Keratinocyte (primary cell): ENCODE measurements around the gene EGFL7. TPM values are rescaled to one million over a fixed set of nuclear protein-coding genes. Genes with fewer than 3 reads are reported as not detected.

ENCODE experiments used
- DNase-seq: peaks from one replicate; pipeline ENCODE4 v3.0.0-alpha.2; 2011; ENCODE audit warnings: low read depth, missing footprints, low spot score
- FAIRE-seq: peaks from 2 replicates; lab custom pipeline; 2011; peaks lifted over from hg19 to GRCh38; lab: Jason Lieb, UNC
- H2AFZ ChIP-seq: 2 replicates; pipeline ENCODE4 v1.6.0; 2012; ENCODE audit warnings: low read length, control low read depth, inconsistent platforms; ENCODE audit not compliant: control insufficient read depth
- H3K27ac ChIP-seq: 2 replicates; pipeline ENCODE4 v1.5.1; 2011; ENCODE audit warnings: low read length; ENCODE audit not compliant: control insufficient read depth, insufficient read depth
- H3K27me3 ChIP-seq: 3 replicates; pipeline ENCODE4 v1.6.0; 2011; ENCODE audit warnings: low read length; ENCODE audit not compliant: control insufficient read depth, insufficient read depth; ENCODE audit errors: extremely low read depth
- H3K36me3 ChIP-seq, 2 experiments: 2 replicates in 1 of 2; 3 replicates in 1 of 2; pipeline ENCODE4 v1.5.1; 2011; ENCODE audit warnings: low read length in 2 of 2, mild to moderate bottlenecking in 1 of 2; ENCODE audit not compliant: control insufficient read depth in 2 of 2, insufficient read depth in 2 of 2; ENCODE audit errors: extremely low read depth in 1 of 2
- H3K4me1 ChIP-seq: 3 replicates; pipeline ENCODE4 v1.5.1; 2011; ENCODE audit warnings: low read length; ENCODE audit not compliant: control insufficient read depth, insufficient read depth; ENCODE audit errors: extremely low read depth
- H3K4me2 ChIP-seq: 3 replicates; pipeline ENCODE4 v1.6.0; 2011; ENCODE audit warnings: low read depth, low read length; ENCODE audit not compliant: control insufficient read depth, insufficient read depth; ENCODE audit errors: extremely low read depth
- H3K4me3 ChIP-seq, 3 experiments: fragments of 200-600 bp in 1 of 3; sonication (generic) in 1 of 3; 2 replicates in 2 of 3; 3 replicates in 1 of 3; pipeline ENCODE4 v1.5.1; 2011 to 2016; ENCODE audit warnings: low read length in 3 of 3, mild to moderate bottlenecking in 3 of 3, control low read depth in 2 of 3, inconsistent platforms in 1 of 3, low read depth in 1 of 3, mixed read lengths in 1 of 3, mixed run types in 1 of 3, moderate library complexity in 1 of 3; ENCODE audit not compliant: control insufficient read depth in 2 of 3, insufficient read depth in 2 of 3; ENCODE audit errors: extremely low read depth in 1 of 3
- H3K79me2 ChIP-seq: 2 replicates; pipeline ENCODE4 v1.6.0; 2012; ENCODE audit warnings: low read length; ENCODE audit not compliant: control insufficient read depth, insufficient read depth
- H3K9ac ChIP-seq: 3 replicates; pipeline ENCODE4 v1.6.0; 2011; ENCODE audit warnings: low read length; ENCODE audit not compliant: control insufficient read depth, insufficient read depth; ENCODE audit errors: extremely low read depth
- H3K9me1 ChIP-seq: 3 replicates; pipeline ENCODE4 v1.6.0; 2011; ENCODE audit warnings: low read length; ENCODE audit not compliant: control insufficient read depth, insufficient read depth; ENCODE audit errors: extremely low read depth
- H3K9me3 ChIP-seq: 2 replicates; pipeline ENCODE4 v1.5.1; 2012; ENCODE audit warnings: low read depth, low read length; ENCODE audit not compliant: control insufficient read depth
- H4K20me1 ChIP-seq: 3 replicates; pipeline ENCODE4 v1.6.0; 2011; ENCODE audit warnings: low read length; ENCODE audit not compliant: control insufficient read depth, insufficient read depth; ENCODE audit errors: extremely low read depth
- EZH2 ChIP-seq: IDR thresholded peaks from one replicate; pipeline ENCODE4 v1.6.1; 2012; ENCODE audit warnings: inconsistent platforms, mild to moderate bottlenecking, low read length, moderate library complexity
- dilution Hi-C: fragments of 300-500 bp; cut with MboI; formaldehyde crosslinking; loops from one replicate; pipeline ENCODE4 v1.7.0; 2020; ENCODE audit warnings: low sequenced_read_pairs; ENCODE audit not compliant: extremely low pct_ligation_motif_present
- polyA plus RNA-seq, 5 experiments: library from polyadenylated mRNA; depleted of rRNA in 3 of 5; stranded (reverse) in 3 of 5; stranded (forward) in 1 of 5; unstranded in 1 of 5; fragments of >200 nt; gene quantifications; 1 replicate in 1 of 5; 2 replicates in 3 of 5; 3 replicates in 1 of 5; pipeline versions ENCODE4 v1.2.1 to v1.2.3, GENCODE V29; 2011 to 2012; ENCODE audit warnings: missing spikeins in 2 of 5, low read depth in 1 of 5, low replicate concordance in 1 of 5
- TF ChIP-seq, protein P1 (sequence below), 3 experiments: IDR thresholded peaks in 1 of 3; conservative IDR thresholded peaks in 1 of 3; optimal IDR thresholded peaks in 1 of 3; 2 replicates in 2 of 3; 3 replicates in 1 of 3; pipeline versions ENCODE3 to v1.5.1; 2011; ENCODE audit warnings: low read length in 3 of 3, mild to moderate bottlenecking in 3 of 3, moderate library complexity in 2 of 3, control low read depth in 1 of 3, inconsistent platforms in 1 of 3; ENCODE audit not compliant: insufficient read depth in 2 of 3; ENCODE audit errors: extremely low read depth in 1 of 3

EGFL7 gene
- polyA plus RNA-seq, 1 donor (not counting 4 experiments of a cell fraction or from before 2014, with no cell fraction given) = 4.2 TPM

DNA sequence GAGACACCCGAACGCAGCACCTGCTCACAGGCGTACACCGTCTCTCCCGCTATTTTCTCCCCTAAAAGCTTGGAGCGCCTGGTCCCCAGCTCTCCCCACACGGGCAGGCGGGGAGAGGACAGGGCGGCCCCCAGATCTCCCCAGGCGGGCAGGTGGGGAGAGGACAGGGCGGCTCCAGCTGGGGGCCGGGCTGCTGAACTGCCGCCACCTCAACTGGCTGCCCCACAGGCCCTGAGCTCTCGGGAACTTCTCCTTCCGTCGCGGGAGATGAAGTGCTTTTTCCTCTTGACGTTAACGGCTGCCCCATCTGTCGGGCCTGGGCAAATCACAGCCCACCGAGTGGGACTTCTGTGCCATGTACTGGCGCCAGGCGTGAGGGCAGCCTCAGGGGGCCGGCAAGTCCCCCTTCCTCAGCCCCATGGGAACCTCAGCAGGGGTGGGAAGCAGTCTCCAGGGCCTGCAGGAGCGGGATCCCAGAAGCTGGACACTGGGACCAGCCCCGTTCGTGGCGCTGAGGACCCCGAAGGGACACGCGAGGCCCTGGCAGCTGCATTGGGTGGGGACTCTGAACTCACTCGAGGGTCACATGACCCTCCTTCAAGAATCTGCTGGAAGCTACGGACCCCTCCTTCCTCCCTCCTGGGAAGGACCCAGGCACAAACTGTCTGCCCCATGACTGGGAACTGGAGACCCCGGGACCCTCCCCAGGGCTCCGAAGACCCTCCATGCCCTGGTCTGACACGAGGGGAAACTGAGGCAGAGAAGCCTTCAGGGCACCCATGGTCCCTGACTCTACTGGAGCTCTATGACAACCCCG is 5.7 kb upstream of the EGFL7 start:
- Histone ChIP-seq H3K27me3 (peaks cover 19% of the 10 kb centered on the region), H4K20me1 (no peaks in the 10 kb centered on the region), H3K27ac (no peak overlapping the region), H3K9me1 (no peaks in the 10 kb centered on the region), H3K79me2 (no peaks in the 10 kb centered on the region), H3K4me3 (no peak overlapping the region), H3K4me1 (peaks cover 6% of the 10 kb centered on the region), H3K4me2 (no peak overlapping the region), H2AFZ (no peak overlapping the region), H3K36me3 (no peaks in the 10 kb centered on the region), H3K9ac (no peak overlapping the region), H3K9me3 (no peaks in the 10 kb centered on the region)
- TF ChIP-seq EZH2 = no peak
- TF ChIP-seq, protein P1, sequence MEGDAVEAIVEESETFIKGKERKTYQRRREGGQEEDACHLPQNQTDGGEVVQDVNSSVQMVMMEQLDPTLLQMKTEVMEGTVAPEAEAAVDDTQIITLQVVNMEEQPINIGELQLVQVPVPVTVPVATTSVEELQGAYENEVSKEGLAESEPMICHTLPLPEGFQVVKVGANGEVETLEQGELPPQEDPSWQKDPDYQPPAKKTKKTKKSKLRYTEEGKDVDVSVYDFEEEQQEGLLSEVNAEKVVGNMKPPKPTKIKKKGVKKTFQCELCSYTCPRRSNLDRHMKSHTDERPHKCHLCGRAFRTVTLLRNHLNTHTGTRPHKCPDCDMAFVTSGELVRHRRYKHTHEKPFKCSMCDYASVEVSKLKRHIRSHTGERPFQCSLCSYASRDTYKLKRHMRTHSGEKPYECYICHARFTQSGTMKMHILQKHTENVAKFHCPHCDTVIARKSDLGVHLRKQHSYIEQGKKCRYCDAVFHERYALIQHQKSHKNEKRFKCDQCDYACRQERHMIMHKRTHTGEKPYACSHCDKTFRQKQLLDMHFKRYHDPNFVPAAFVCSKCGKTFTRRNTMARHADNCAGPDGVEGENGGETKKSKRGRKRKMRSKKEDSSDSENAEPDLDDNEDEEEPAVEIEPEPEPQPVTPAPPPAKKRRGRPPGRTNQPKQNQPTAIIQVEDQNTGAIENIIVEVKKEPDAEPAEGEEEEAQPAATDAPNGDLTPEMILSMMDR (optimal IDR thresholded peaks at IDR 0.05 in 1 of 3, IDR thresholded peaks at IDR 0.05 in 1 of 3, conservative IDR thresholded peaks at IDR 0.05 in 1 of 3; ENCODE audit: extremely low read depth in 1 of 3, insufficient read depth in 2 of 3, low read length in 3 of 3) = no peak
- dilution Hi-C loops = no loop called here
- FAIRE-seq (no peak), DNase-seq (no peak)

DNA sequence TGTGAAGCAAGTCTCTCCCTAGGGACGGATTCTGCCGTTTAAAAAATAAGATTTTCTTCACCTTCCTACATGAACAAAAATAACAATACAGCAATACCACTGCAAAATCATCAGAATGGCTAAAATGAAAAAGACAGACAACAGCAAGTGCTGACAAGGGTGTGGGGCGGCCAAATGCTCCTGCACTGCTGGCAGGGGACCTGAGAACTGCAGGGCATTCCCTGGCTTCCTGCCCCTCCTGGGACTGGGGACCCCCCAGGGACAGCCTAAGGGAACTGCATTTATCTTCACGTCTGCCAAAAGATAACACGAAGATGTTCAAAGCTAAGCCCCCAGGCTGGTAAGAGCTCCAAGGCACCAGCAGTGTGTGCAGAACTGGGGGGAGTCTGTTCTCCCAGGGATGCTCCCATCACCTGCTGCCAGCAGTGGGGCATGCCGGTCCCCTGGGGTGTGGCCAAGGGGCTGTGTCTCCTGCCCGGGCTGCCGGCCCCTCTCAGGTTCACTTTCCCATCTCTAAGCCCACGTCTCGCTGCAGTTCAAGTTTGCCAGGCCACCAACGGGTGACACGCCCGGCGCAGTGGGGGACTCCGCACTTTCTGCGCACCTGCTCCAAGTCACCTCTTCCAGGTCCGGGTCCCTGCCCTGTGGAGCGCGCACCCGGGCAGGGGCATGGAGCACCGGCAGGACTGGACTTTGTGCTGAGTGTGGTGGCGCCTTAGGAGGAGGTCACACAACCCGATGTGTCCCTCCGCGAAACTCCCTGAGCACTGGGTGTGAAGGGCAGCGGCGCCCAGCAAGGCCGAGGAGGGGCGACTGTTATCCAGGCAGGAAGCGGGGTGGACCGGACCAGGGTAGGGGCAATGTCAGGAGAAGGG is 4.5 kb upstream of the EGFL7 start:
- Histone ChIP-seq H2AFZ (no peak overlapping the region), H3K4me1 (peaks cover 6% of the 10 kb centered on the region), H3K9me1 (no peaks in the 10 kb centered on the region), H3K27me3 (peaks cover 19% of the 10 kb centered on the region), H3K9me3 (no peaks in the 10 kb centered on the region), H3K4me2 (no peak overlapping the region), H3K36me3 (no peaks in the 10 kb centered on the region), H3K4me3 (no peak overlapping the region), H4K20me1 (no peaks in the 10 kb centered on the region), H3K27ac (no peak overlapping the region), H3K9ac (no peak overlapping the region), H3K79me2 (no peaks in the 10 kb centered on the region)
- DNase-seq (no peak), FAIRE-seq (no peak)
- dilution Hi-C loops = no loop called here
- TF ChIP-seq, protein P1 (optimal IDR thresholded peaks at IDR 0.05 in 1 of 3, IDR thresholded peaks at IDR 0.05 in 1 of 3, conservative IDR thresholded peaks at IDR 0.05 in 1 of 3; ENCODE audit: extremely low read depth in 1 of 3, insufficient read depth in 2 of 3, low read length in 3 of 3) = no peak
- TF ChIP-seq EZH2 = no peak
